Peyer's patch (tissue), 4 donors: ENCODE data around the gene ARL6IP4. TPM values are rescaled to one million over a fixed set of nuclear protein-coding genes. Genes with fewer than 3 reads are reported as not detected.
"Not testable (repeated sequence)": the region's sequence is repeated elsewhere in the genome, so short reads cannot be mapped to it uniquely, and the experiment has no call there.

Experiments used
- DNase-seq, 3 donors: peaks; one replicate each; pipeline ENCODE4 v3.0.0-alpha.2; 2017 to 2019
- H3K27ac ChIP-seq, 4 donors: fragments of 200-600 bp; sonication (generic); one replicate each; pipeline ENCODE4 v1.5.1; 2016 to 2019
- H3K27me3 ChIP-seq, 2 donors: fragments of 200-600 bp; sonication (generic); one replicate each; pipeline ENCODE4 v1.5.1; 2019
- H3K36me3 ChIP-seq, 3 donors: fragments of 200-600 bp; sonication (generic); one replicate each; pipeline ENCODE4 v1.5.1; 2016 to 2019
- H3K4me1 ChIP-seq, 4 donors: fragments of 200-600 bp; sonication (generic); one replicate each; pipeline ENCODE4 v1.5.1; 2016 to 2019
- H3K4me3 ChIP-seq, 4 donors: fragments of 200-600 bp; sonication (generic); 1 replicate in 3 of 4; 2 replicates in 1 of 4; pipeline ENCODE4 v1.5.1; 2016 to 2019; ENCODE audit warnings: mild to moderate bottlenecking in 1 of 4
- H3K9me3 ChIP-seq, 4 donors: fragments of 200-600 bp; sonication (generic); one replicate each; pipeline ENCODE4 v1.5.1; 2016 to 2019; ENCODE audit warnings: mild to moderate bottlenecking in 1 of 4
- CTCF ChIP-seq, 6 experiments: fragments of 450-650 bp in 4 of 6; fragments of 200-600 bp in 2 of 6; sonication (generic) in 1 of 6; IDR thresholded peaks; one replicate each; pipeline ENCODE4 v1.5.1; 2017 to 2019; ENCODE audit warnings: antibody characterized with exemption in 6 of 6, mild to moderate bottlenecking in 3 of 6, moderate library complexity in 1 of 6
- POLR2A ChIP-seq, 2 donors: fragments of 450-650 bp; IDR thresholded peaks; one replicate each; pipeline ENCODE4 v1.5.1; 2017; ENCODE audit warnings: antibody characterized with exemption in 2 of 2, mild to moderate bottlenecking in 2 of 2, moderate library complexity in 2 of 2
- total RNA-seq, 4 donors: library from RNA; depleted of rRNA; stranded (reverse); fragments of >200 nt; gene quantifications; one replicate each; pipeline ENCODE4 v1.1.0, GENCODE V29; 2016

The ARL6IP4 gene
- total RNA-seq, 4 donors from 2014 or later = 155 to 216 (median 180) TPM

GRCh38 chr12:122939125-122939524, 41.4 kb upstream of the ARL6IP4 start:
- Histone ChIP-seq H3K4me3 (no peak overlapping the region), H3K9me3 (no peaks in the 10 kb centered on the region), H3K4me1 (peaks cover 0 to 27% (median 0%) of the 10 kb centered on the region in 4 donors), H3K36me3 (no peaks in the 10 kb centered on the region), H3K27me3 (no peaks in the 10 kb centered on the region), H3K27ac (no peak overlapping the region)
- DNase-seq = no peak
- TF ChIP-seq POLR2A (IDR thresholded peaks at IDR 0.05) = no peak
- no peak for TF ChIP-seq CTCF (IDR thresholded peaks at IDR 0.05)

GRCh38 chr12:122941351-122941750, 39.1 kb upstream of the ARL6IP4 start:
- H3K4me3 ChIP-seq, H3K9me3 ChIP-seq, DNase-seq, H3K36me3 ChIP-seq, H3K27me3 ChIP-seq, H3K27ac ChIP-seq: not testable (repeated sequence)
- peaks cover 0 to 38% (median 0%) of the 10 kb centered on the region in 4 donors for H3K4me1 ChIP-seq

DNA sequence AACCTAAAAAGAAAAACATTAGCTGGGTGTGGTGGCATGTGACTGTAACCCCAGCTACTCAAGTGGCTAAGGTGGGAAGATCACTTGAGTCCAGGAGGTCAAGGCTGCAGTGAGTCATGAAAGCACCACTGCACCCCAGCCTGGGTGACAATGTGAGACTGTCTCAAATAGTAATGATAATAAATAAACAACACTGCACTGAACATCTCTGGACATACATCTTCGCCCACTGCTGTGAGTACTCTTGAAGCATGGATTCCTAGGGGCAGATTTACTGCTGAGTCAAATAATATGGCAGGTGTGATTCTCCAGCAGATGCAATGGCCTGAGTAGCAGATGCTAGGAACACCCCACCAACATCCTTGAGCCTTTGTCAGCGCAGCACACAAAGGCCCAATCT, 37.8 kb upstream of the ARL6IP4 start:
- H3K36me3 ChIP-seq = no peaks in the 10 kb centered on the region
- H3K27me3 ChIP-seq = no peaks in the 10 kb centered on the region
- peaks cover 0 to 49% (median 2%) of the 10 kb centered on the region in 4 donors for H3K4me1 ChIP-seq
- DNase-seq = peak in 1 of 3 donors; percentile 78
- TF ChIP-seq POLR2A (IDR thresholded peaks at IDR 0.05) = no peak
- TF ChIP-seq CTCF (IDR thresholded peaks at IDR 0.05) = no peak
- H3K4me3 ChIP-seq = no peak overlapping the region
- no peaks in the 10 kb centered on the region for H3K9me3 ChIP-seq
- peak overlapping the region in 2 of 4 donors; percentile 43 to 75 for H3K27ac ChIP-seq

- H3K27me3 ChIP-seq = no peaks in the 10 kb centered on the region
- peaks cover 0 to 51% (median 2%) of the 10 kb centered on the region in 4 donors for H3K4me1 ChIP-seq
- H3K9me3 ChIP-seq = no peaks in the 10 kb centered on the region
- no peak overlapping the region for H3K4me3 ChIP-seq
- peak overlapping the region in 2 of 4 donors; percentile 43 to 75 for H3K27ac ChIP-seq
- no peak for DNase-seq
- TF ChIP-seq CTCF (IDR thresholded peaks at IDR 0.05) = no peak
- TF ChIP-seq POLR2A (IDR thresholded peaks at IDR 0.05) = no peak
- H3K36me3 ChIP-seq = no peaks in the 10 kb centered on the region
Observed at GRCh38 chr12:122943196-122943595, 37.3 kb upstream of the ARL6IP4 start.

GRCh38 chr12:122944605-122945592, 35.6 kb upstream of the ARL6IP4 start:
- H3K27ac ChIP-seq = peak overlapping the region in 1 of 4 donors; percentile 6
- TF ChIP-seq CTCF (IDR thresholded peaks at IDR 0.05) (no peak), POLR2A (IDR thresholded peaks at IDR 0.05) (no peak)

GRCh38 chr12:122946690-122947341, 33.7 kb upstream of the ARL6IP4 start:
- H3K27ac ChIP-seq = peak overlapping the region; percentile 32 to 69 (median 58)
- TF ChIP-seq POLR2A (IDR thresholded peaks at IDR 0.05) (no peak), CTCF (IDR thresholded peaks at IDR 0.05) (peak in 4 of 6 experiments; percentile 10 to 45 (median 39))
- H3K4me3 ChIP-seq = no peak overlapping the region
- H3K27me3 ChIP-seq = no peaks in the 10 kb centered on the region
- peaks cover 0 to 53% (median 4%) of the 10 kb centered on the region in 4 donors for H3K4me1 ChIP-seq
- H3K9me3 ChIP-seq = no peaks in the 10 kb centered on the region
- DNase-seq = peak; percentile 68 to 94 (median 88)
- H3K36me3 ChIP-seq = no peaks in the 10 kb centered on the region

More at GRCh38 chr12:122944605-122945592, 35.6 kb upstream of the ARL6IP4 start:
- no peaks in the 10 kb centered on the region for H3K36me3 ChIP-seq
- peak in 1 of 3 donors; percentile 57 for DNase-seq
- no peak overlapping the region for H3K4me3 ChIP-seq
- no peaks in the 10 kb centered on the region for H3K27me3 ChIP-seq
- H3K4me1 ChIP-seq = peaks cover 0 to 47% (median 2%) of the 10 kb centered on the region in 4 donors
- H3K9me3 ChIP-seq = no peaks in the 10 kb centered on the region
